ENCODE measurements around the gene CXXC5. TPM values are rescaled to one million over a fixed set of nuclear protein-coding genes. Genes with fewer than 3 reads are reported as not detected.
A peak's percentile ranks its signal among the peaks of the same experiment; 100 is the strongest.

Gene CXXC5
- total RNA-seq, 1 donor from 2014 or later: 51.8 TPM

DNA sequence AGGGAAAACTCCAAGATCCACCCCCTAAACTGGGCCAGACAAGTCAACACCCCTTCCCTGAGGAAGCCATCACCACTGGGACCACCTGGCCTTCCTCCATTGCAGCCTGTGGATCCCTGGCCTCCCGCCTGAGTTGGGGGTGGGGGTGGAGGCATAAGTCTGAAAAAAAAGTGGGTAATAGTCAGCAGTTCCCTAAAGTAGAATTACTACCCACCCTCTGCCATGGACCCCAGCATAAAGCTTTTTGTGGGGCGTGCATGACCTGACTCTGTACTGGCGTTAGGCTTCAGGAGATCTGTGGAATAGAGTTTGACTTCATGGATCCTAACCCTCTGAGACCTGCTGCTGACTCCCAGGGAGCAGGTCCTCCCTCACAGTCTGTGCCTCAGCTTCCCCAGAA lies 2.0 kb upstream of the CXXC5 start:
- peaks cover 61% of the 10 kb centered on the region for H3K4me1 ChIP-seq

DNA sequence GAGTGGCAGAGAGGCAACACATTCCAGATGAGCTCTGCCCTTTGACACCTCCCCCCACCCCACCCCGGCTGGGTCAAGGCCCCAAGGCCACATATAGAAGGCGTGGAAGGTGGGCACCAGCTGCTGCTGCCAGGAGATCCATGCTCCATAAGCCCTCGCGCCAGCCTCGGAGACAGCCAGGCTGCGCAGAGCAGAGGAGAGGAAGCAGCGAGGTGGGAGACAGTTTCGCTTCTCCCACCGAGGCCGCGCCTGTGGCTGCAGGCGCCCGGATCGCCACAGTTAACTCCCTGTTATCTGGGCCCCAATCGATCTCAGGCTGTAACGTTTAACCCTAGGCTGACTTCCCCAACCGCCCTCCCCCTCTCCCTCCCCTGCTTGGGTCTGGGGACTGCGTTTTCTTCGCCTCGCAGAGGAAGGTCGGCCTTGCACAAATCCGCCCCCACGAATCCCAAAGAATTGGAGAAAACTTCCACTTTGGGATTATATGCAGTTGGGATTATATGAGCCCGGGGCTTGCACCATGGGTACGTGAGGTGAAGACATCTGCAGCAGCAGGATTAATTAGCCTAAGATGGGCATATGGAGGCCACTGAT lies 1.1 kb upstream of the CXXC5 start:
- peak overlapping the region; percentile 95 for H3K27ac ChIP-seq
- TF ChIP-seq POLR2A (IDR thresholded peaks at IDR 0.05) (no peak), POLR2AphosphoS5 (IDR thresholded peaks at IDR 0.05; ENCODE audit: insufficient read depth in 1 of 2, low read depth in 1 of 2) (peak in 1 of 2 donors; percentile 15)
- TF ChIP-seq, protein P1, sequence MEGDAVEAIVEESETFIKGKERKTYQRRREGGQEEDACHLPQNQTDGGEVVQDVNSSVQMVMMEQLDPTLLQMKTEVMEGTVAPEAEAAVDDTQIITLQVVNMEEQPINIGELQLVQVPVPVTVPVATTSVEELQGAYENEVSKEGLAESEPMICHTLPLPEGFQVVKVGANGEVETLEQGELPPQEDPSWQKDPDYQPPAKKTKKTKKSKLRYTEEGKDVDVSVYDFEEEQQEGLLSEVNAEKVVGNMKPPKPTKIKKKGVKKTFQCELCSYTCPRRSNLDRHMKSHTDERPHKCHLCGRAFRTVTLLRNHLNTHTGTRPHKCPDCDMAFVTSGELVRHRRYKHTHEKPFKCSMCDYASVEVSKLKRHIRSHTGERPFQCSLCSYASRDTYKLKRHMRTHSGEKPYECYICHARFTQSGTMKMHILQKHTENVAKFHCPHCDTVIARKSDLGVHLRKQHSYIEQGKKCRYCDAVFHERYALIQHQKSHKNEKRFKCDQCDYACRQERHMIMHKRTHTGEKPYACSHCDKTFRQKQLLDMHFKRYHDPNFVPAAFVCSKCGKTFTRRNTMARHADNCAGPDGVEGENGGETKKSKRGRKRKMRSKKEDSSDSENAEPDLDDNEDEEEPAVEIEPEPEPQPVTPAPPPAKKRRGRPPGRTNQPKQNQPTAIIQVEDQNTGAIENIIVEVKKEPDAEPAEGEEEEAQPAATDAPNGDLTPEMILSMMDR (IDR thresholded peaks at IDR 0.05): no peak
- H3K27me3 ChIP-seq: no peaks in the 10 kb centered on the region
- DNase-seq (ENCODE audit: extremely low spot score in 2 of 2): no peak
- no peaks in the 10 kb centered on the region for H3K36me3 ChIP-seq
- intact Hi-C loops (cut with DNase I): loop anchor here (1.0 kb wide), 1 partner anchor 10 kb away; no protein-coding TSS in a partner anchor
- peaks cover 70% of the 10 kb centered on the region for H3K4me1 ChIP-seq
- peak overlapping the region; percentile 12 to 67 for H3K4me3 ChIP-seq
- H3K9me3 ChIP-seq: no peaks in the 10 kb centered on the region

More for the DNA sequence above, 2.0 kb upstream of the CXXC5 start:
- no peak for DNase-seq (ENCODE audit: extremely low spot score in 2 of 2)
- Histone ChIP-seq H3K27me3 (no peaks in the 10 kb centered on the region), H3K36me3 (no peaks in the 10 kb centered on the region), H3K4me3 (no peak overlapping the region), H3K9me3 (no peaks in the 10 kb centered on the region), H3K27ac (no peak overlapping the region)
- intact Hi-C loops (cut with DNase I): no loop called here
- TF ChIP-seq POLR2A (IDR thresholded peaks at IDR 0.05) (no peak), POLR2AphosphoS5 (IDR thresholded peaks at IDR 0.05; ENCODE audit: insufficient read depth in 1 of 2, low read depth in 1 of 2) (no peak)
- TF ChIP-seq, protein P1 (IDR thresholded peaks at IDR 0.05): no peak

DNA sequence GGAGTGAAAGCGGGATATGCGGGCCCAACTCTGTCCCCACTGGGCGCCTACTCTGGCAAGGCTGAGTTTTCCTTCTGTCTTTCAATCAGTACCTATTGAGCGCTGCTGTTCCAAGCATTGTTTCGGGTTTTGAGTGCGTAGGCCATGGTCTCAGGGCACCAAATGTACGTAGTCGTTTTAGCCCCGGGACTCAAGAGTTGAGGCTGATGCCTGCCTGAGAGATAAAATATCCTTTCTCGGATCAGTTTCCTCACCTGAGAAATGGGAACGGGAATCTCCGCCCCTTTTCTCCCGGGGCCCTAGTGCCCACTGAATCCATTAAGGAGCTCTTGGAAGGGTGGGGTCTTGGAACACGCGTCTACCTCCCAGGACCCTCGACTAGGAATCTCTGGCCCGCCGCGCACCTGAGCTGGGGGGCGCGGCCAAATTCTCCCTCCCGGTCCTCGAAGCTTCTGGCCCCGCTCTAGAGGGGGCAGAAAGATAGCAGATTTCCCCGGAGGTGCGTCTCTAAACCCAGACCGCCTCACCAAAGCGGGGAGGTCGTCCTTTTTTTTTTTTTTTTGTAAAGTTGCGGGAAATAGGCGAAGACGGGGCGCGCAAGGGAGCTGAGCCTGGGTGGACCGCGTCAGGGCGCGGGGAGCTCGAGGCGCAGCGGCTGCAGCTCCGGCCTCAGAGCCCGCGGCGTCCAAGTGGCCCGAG lies 494 bp upstream of the CXXC5 start:
- Histone ChIP-seq H3K4me3 (peak overlapping the region; percentile 65 to 67), H3K9me3 (no peaks in the 10 kb centered on the region), H3K4me1 (peaks cover 70% of the 10 kb centered on the region), H3K27ac (peak overlapping the region; percentile 95), H3K27me3 (no peaks in the 10 kb centered on the region), H3K36me3 (no peaks in the 10 kb centered on the region)
- intact Hi-C loops (cut with DNase I): loop anchor here (1.0 kb wide), 1 partner anchor 10 kb away; no protein-coding TSS in a partner anchor
- DNase-seq (ENCODE audit: extremely low spot score in 2 of 2): no peak
- TF ChIP-seq POLR2A (IDR thresholded peaks at IDR 0.05) (no peak), POLR2AphosphoS5 (IDR thresholded peaks at IDR 0.05; ENCODE audit: insufficient read depth in 1 of 2, low read depth in 1 of 2) (no peak)
- TF ChIP-seq, protein P1 (IDR thresholded peaks at IDR 0.05): no peak

DNA sequence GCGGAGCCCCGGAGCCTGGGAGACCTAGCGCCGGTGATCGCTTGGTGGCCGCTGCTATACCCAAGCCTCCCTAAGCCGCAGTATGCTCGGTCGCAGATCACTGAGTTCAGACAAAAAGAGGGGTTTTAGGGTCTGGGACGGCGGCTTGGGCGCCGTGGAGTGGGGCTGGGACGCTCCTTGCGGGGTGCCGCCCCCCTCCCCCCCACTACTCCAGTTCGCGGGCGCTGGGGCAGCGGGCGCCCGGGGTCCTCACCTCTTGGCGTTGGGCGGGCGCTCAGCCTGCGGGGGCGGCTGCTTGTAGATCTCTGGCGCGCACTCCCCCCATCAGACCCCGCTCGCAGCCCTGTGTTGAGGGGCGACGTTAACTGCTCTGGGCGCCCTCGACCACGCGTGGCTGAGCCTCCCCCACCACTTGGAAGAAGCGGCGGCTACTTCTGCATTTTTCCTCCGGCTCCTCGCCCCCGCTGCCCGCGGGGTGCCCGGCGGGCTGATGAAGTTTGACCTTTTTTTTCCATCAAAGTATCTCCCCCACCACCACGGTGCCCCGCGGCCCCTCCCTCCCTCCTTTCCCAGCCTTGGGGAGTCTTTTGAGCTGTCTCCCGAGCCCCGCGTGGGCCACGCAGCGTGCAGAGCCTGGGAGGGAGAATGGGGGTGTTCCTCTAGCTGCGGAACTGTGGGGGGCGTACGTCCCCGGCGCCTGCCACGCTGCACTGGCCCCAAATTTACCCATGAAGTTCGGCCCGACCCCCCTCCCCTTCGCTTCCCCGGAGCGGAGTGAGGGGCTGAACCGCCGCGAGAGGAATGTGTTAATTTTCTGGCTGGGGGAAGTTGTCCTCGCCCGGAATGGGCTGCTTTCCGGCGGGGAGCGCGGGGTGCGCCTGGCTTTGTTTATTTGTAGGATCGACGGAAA lies 1.2 kb downstream of the CXXC5 start:
- no peak for DNase-seq (ENCODE audit: extremely low spot score in 2 of 2)
- intact Hi-C loops (cut with DNase I): no loop called here
- Histone ChIP-seq H3K36me3 (no peaks in the 10 kb centered on the region), H3K27me3 (no peaks in the 10 kb centered on the region), H3K4me1 (peaks cover 70% of the 10 kb centered on the region), H3K4me3 (peak overlapping the region; percentile 65 to 67), H3K9me3 (no peaks in the 10 kb centered on the region), H3K27ac (peak overlapping the region; percentile 95)
- TF ChIP-seq POLR2AphosphoS5 (IDR thresholded peaks at IDR 0.05; ENCODE audit: insufficient read depth in 1 of 2, low read depth in 1 of 2) (peak in 1 of 2 donors; percentile 22), POLR2A (IDR thresholded peaks at IDR 0.05) (no peak)

DNA sequence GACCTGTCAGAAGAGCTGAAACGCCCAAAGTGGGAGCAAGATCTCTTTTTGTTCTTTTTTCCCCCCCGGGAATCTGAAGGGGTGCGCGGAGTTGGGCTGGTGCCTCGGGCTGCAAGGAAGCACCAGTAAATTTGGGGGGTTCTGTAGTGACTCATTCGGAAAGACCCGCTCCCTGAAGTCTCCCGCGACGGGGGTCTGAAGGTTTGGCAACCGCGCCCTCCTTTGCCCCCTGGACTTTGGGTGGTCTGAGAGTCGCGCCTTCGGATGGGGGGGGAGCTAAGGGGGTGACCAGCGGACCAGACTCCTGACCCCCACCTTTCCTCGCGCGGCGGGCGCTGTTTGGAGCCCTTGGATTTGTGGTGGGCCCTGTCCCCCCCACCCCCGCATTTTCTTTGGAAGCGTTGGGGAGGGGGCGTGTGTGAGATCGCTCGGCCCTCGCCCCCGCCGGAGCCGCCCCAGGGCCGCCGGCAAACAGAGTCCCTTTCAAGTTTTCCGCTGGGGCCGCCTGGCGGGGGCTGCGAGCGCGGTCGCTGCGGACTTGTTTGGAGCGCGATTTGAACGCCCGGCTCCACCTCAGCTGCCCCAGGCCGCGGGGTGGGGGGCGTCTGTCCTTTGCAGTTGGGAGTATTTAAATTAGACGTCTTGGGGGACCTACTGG lies 2.0 kb downstream of the CXXC5 start:
- Histone ChIP-seq H3K27ac (peak overlapping the region; percentile 95), H3K27me3 (no peaks in the 10 kb centered on the region), H3K4me3 (peak overlapping the region; percentile 65 to 67), H3K9me3 (no peaks in the 10 kb centered on the region), H3K4me1 (peaks cover 78% of the 10 kb centered on the region), H3K36me3 (no peaks in the 10 kb centered on the region)
- no peak for DNase-seq (ENCODE audit: extremely low spot score in 2 of 2)
- intact Hi-C loops (cut with DNase I): loop anchor here (5.0 kb wide), 1 partner anchor 47 kb away; no protein-coding TSS in a partner anchor
- TF ChIP-seq POLR2A (IDR thresholded peaks at IDR 0.05): no peak
- no peak for TF ChIP-seq POLR2AphosphoS5 (IDR thresholded peaks at IDR 0.05; ENCODE audit: insufficient read depth in 1 of 2, low read depth in 1 of 2)
- TF ChIP-seq, protein P1 (IDR thresholded peaks at IDR 0.05): no peak
